ENCODE measurements around the gene PRPF19.

- TF ChIP-seq CTCF (IDR thresholded peaks at IDR 0.05; ENCODE audit: insufficient read depth, low read length, poor library complexity, severe bottlenecking) (no peak), EZH2phosphoT487 (conservative IDR thresholded peaks at IDR 0.05; ENCODE audit: low read length) (no peak)
Measured at GRCh38 chr11:60869451-60869825, 36.9 kb downstream of the PRPF19 start.

All from SU-DHL-6 (cell line).